Adrenal gland (tissue), 12 donors: Measurements from ENCODE around the gene SIDT1. TPM values are rescaled to one million over a fixed set of nuclear protein-coding genes. Genes with fewer than 3 reads are reported as not detected.

ENCODE experiments used
- DNase-seq, 7 donors: peaks; one replicate each; pipeline ENCODE4 v3.0.0-alpha.2; 2019 to 2020
- H3K27ac ChIP-seq, 5 donors: fragments of 200-600 bp; sonication (generic) in 4 of 5; 1 replicate in 3 of 5; 2 replicates in 2 of 5; pipeline versions ENCODE4 v1.5.1 to v1.8.0; 2016 to 2020; ENCODE audit warnings: mild to moderate bottlenecking in 1 of 5
- H3K27me3 ChIP-seq: fragments of 200-600 bp; 2 replicates; pipeline ENCODE4 v1.8.0; 2021
- H3K36me3 ChIP-seq, 2 donors: fragments of 200-600 bp; replicated peaks in 1 of 2; 1 replicate in 1 of 2; 2 replicates in 1 of 2; pipeline versions ENCODE4 v1.5.1 to v1.8.0; 2018 to 2022
- H3K4me1 ChIP-seq, 2 donors: fragments of 200-600 bp; replicated peaks in 1 of 2; 1 replicate in 1 of 2; 2 replicates in 1 of 2; pipeline versions ENCODE4 v1.5.1 to v1.8.0; 2018 to 2021
- H3K4me3 ChIP-seq, 4 donors: fragments of 200-600 bp; sonication (generic) in 3 of 4; one replicate each; pipeline ENCODE4 v1.5.1; 2016 to 2018
- H3K9me3 ChIP-seq, 3 donors: fragments of 200-600 bp; sonication (generic) in 1 of 3; replicated peaks in 1 of 3; 1 replicate in 2 of 3; 2 replicates in 1 of 3; pipeline versions ENCODE4 v1.5.1 to v1.8.0; 2016 to 2021
- POLR2A ChIP-seq, 2 donors: fragments of 450-650 bp; IDR thresholded peaks; one replicate each; pipeline ENCODE4 v1.6.1; 2017; ENCODE audit warnings: antibody characterized with exemption in 2 of 2, mild to moderate bottlenecking in 2 of 2, moderate library complexity in 1 of 2
- WGBS, 4 donors: extraction: QIAGEN DNeasy Blood & Tissue Kit in 2 of 4; methylation state at CpG; one replicate each; pipeline versions ENCODE4 v1.1.5 to v1.1.7; 2013 to 2017; 5-methylcytosine and 5-hydroxymethylcytosine counted together
- intact Hi-C, 2 donors: fragments of 100-400 bp; cut with DNase I; formaldehyde crosslinking; loops; one replicate each; pipeline versions ENCODE4 v1.14.1 to v1.15.0; 2022 to 2023
- polyA plus RNA-seq, 3 donors: library from polyadenylated mRNA; stranded (reverse); fragments of 200-250 nt in 2 of 3; fragments of 350-450 nt in 1 of 3; fragmentation: Illumina TruSeq in 1 of 3; extraction: RNeasy Lipid Tissue Mini Kit (QIAGEN cat#74804) in 1 of 3; gene quantifications; one replicate each; pipeline ENCODE4 v1.2.3, GENCODE V29; 2013 to 2014
- total RNA-seq, 9 donors: library from RNA; depleted of rRNA in 4 of 9; stranded (reverse); fragments of >200 nt in 4 of 9; fragments of 120-200 nt in 1 of 9; fragmentation: NEBNext Ultra II Directional in 1 of 9; extraction: Animal tissue kit (Norgen Biotek cat#: 25700) in 1 of 9; gene quantifications; one replicate each; pipeline versions ENCODE4 v1.1.0 to v1.2.4, GENCODE V29; 2013 to 2023
- TF ChIP-seq, protein P1 (sequence below), 6 experiments: fragments of 450-650 bp in 4 of 6; fragments of 200-600 bp in 2 of 6; sonication (generic) in 1 of 6; IDR thresholded peaks; 1 replicate in 5 of 6; 2 replicates in 1 of 6; pipeline versions ENCODE4 v1.5.1 to v1.8.0; 2016 to 2021; ENCODE audit warnings: antibody characterized with exemption in 6 of 6, mild to moderate bottlenecking in 2 of 6, moderate library complexity in 1 of 6
- donor health status: healthy with polysubstance abuse.
- donor health status: Bipolar disorder and iron deficiency.
- donor health status: DM: yes; HTN: yes; CAD: no.
- donor health status: DM: no; HTN: no; CAD: no.
- donor health status: DM: no; HTN: no; CAD: no.
- donor health status: DM: yes; HTN: yes; CAD: no.

Gene SIDT1
- total and polyA plus RNA-seq, 12 donors: 0.18 to 3.6 (median 2.3) TPM

DNA sequence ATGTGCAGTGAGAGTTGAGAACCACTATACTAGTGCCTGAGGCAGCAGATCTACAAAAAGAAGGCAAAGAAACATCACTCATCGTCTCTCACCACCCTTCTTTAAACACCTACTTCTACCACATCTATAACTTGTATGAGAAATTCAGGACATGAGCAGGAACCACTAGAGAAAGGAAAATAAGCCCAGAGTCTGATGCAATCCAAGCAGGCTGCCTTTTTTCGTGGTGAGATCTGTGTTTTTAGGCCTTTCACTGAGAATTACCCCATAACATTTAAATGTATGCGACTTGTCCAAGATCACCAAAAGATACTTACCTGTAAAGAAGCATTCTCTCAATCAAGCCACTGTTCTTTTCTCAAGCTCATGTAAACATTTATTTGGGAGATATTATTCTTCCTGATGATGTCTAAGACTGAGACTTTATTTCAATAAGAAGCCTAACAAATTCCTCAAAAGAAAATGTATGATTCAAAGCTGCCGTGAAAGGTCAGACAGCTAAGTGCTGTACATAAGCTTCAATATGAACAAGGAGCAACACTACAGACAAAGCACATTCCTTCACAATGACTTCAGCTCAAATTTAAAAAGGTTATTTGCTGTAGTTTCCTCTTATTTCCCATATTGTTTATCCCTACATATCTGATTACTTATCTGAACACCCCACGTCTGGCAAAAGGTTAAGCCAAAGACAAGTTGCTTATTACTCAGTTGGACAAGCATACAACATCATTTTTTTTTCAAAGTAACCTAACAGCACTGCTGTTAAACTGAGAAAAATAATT is 33.9 kb upstream of the SIDT1 start:
- H3K4me3 ChIP-seq: no peak overlapping the region
- intact Hi-C loops: loop anchor here in 1 of 2 donors (5.0 kb wide), 2 partner anchors 79 to 124 kb away; no protein-coding TSS in a partner anchor
- no peaks in the 10 kb centered on the region for H3K27me3 ChIP-seq
- H3K36me3 ChIP-seq: no peaks in the 10 kb centered on the region
- 76 to 88% (median 84%) methylated on average over 5 of the region's 5 CpGs for WGBS, 4 donors
- H3K9me3 ChIP-seq: no peaks in the 10 kb centered on the region
- no peak overlapping the region for H3K27ac ChIP-seq
- no peaks in the 10 kb centered on the region for H3K4me1 ChIP-seq
- DNase-seq: no peak
- no peak for TF ChIP-seq POLR2A (IDR thresholded peaks at IDR 0.05)
- TF ChIP-seq, protein P1, sequence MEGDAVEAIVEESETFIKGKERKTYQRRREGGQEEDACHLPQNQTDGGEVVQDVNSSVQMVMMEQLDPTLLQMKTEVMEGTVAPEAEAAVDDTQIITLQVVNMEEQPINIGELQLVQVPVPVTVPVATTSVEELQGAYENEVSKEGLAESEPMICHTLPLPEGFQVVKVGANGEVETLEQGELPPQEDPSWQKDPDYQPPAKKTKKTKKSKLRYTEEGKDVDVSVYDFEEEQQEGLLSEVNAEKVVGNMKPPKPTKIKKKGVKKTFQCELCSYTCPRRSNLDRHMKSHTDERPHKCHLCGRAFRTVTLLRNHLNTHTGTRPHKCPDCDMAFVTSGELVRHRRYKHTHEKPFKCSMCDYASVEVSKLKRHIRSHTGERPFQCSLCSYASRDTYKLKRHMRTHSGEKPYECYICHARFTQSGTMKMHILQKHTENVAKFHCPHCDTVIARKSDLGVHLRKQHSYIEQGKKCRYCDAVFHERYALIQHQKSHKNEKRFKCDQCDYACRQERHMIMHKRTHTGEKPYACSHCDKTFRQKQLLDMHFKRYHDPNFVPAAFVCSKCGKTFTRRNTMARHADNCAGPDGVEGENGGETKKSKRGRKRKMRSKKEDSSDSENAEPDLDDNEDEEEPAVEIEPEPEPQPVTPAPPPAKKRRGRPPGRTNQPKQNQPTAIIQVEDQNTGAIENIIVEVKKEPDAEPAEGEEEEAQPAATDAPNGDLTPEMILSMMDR (IDR thresholded peaks at IDR 0.05): no peak

DNA sequence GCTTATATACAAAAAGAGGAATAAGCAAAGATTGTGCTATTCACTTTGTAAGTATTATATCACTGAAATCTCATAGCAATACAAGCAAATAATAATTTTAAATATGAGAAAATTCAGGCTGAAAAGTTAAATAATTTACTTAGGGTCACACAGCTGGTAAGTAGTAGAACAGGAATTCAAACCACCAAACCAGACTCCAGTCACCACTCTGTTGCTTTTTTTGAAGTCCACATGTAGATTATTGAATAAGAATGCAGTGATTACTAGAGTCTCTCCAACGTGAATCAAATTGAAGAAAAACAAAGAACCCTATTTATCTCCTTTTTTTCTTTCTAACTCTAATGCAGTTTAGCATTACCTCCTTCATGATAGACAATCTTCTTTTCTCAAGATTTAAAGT is 33.3 kb upstream of the SIDT1 start:
- Histone ChIP-seq H3K4me3 (no peak overlapping the region), H3K27me3 (no peaks in the 10 kb centered on the region), H3K27ac (no peak overlapping the region), H3K4me1 (no peaks in the 10 kb centered on the region), H3K36me3 (no peaks in the 10 kb centered on the region), H3K9me3 (no peaks in the 10 kb centered on the region)
- TF ChIP-seq, protein P1 (IDR thresholded peaks at IDR 0.05): no peak
- TF ChIP-seq POLR2A (IDR thresholded peaks at IDR 0.05): no peak
- intact Hi-C loops: loop anchor here in 1 of 2 donors (5.0 kb wide), 2 partner anchors 78 to 123 kb away; no protein-coding TSS in a partner anchor
- DNase-seq: no peak
- 0 to 64% (median 34%) methylated on average over 1 of the region's 1 CpG for WGBS, 4 donors

DNA sequence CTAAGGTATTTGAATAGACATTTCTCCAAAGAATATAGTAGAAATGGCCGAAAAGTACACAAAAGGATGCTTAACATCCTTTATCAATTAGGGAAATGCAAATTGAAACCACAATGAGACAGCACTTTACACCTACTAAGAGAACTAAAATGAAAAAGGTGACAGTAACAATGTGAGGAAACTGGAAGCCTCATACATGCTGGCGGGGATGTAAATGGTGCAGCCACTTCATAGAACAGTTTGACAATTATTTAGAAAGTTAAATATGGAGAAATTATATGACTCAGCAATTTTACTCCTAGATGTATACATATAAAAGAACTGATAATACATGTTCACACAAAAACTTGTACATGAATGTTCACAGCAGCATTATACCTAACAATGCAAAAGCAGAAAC is 30.8 kb upstream of the SIDT1 start:
- no peaks in the 10 kb centered on the region for H3K9me3 ChIP-seq
- TF ChIP-seq, protein P1 (IDR thresholded peaks at IDR 0.05): no peak
- TF ChIP-seq POLR2A (IDR thresholded peaks at IDR 0.05): no peak
- WGBS, 4 donors: 85 to 90% (median 87%) methylated on average over 2 of the region's 2 CpGs
- H3K36me3 ChIP-seq: no peaks in the 10 kb centered on the region
- DNase-seq: no peak
- intact Hi-C loops: no loop called here
- no peak overlapping the region for H3K27ac ChIP-seq
- no peak overlapping the region for H3K4me3 ChIP-seq
- H3K4me1 ChIP-seq: no peaks in the 10 kb centered on the region
- no peaks in the 10 kb centered on the region for H3K27me3 ChIP-seq

DNA sequence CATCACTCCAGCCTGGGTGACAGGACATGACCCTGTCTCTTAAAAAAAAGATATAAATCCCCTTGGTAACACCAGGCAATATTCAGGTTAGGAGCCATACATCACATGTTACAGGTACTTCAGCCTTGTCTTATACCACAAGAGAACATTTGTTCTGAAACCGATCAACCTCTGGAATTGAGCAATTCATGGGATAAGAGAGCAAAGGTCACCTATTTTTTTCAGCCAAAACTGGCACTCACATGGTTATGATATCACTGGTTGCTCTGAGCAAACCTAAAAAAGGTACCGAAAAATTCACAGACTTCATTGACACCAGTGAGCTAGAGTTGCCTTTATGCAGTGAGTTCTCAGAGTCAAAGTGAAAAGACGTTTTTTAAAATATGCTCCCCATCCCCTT is 26.5 kb upstream of the SIDT1 start:
- no peaks in the 10 kb centered on the region for H3K36me3 ChIP-seq

More for the DNA sequence above, 26.5 kb upstream of the SIDT1 start:
- no peak for TF ChIP-seq POLR2A (IDR thresholded peaks at IDR 0.05)
- TF ChIP-seq, protein P1 (IDR thresholded peaks at IDR 0.05): no peak
- no peak overlapping the region for H3K27ac ChIP-seq
- no peak for DNase-seq
- H3K4me1 ChIP-seq: no peaks in the 10 kb centered on the region
- 85 to 94% (median 89%) methylated on average over 3 of the region's 3 CpGs for WGBS, 4 donors
- H3K27me3 ChIP-seq: no peaks in the 10 kb centered on the region
- no peaks in the 10 kb centered on the region for H3K9me3 ChIP-seq
- intact Hi-C loops: no loop called here
- H3K4me3 ChIP-seq: no peak overlapping the region
